Measurements from ENCODE around the gene PLCL1. TPM values are rescaled to one million over a fixed set of nuclear protein-coding genes. Genes with fewer than 3 reads are reported as not detected.

The PLCL1 gene
- total RNA-seq, 1 experiment from 2014 or later: 0.07 TPM

DNA sequence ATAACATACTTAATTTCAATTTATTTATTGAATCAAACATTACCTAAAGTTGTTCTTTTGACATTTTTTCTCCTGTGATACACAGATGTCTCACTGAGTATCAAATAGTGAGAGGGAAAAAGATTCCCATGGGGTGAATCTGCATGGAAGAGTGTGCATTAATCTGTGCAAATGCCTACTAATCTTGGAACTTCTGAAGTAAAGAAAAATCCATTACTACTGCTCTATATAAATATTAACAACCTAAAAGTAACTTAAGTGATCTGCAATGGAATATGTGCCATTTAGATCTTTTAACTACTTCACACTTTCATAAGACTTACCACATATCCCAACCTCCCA lies 125.5 kb downstream of the PLCL1 start:
- ATAC-seq: no peak
- H4K20me1 ChIP-seq (ENCODE audit: insufficient read depth): no peaks in the 10 kb centered on the region
- H2AFZ ChIP-seq (ENCODE audit: low read depth, low read length, poor library complexity, severe bottlenecking): no peak overlapping the region
- no peaks in the 10 kb centered on the region for H3K9me3 ChIP-seq (ENCODE audit: control insufficient read depth in 1 of 2, insufficient read depth in 1 of 2, low read depth in 1 of 2, low read length in 2 of 2)
- no peaks in the 10 kb centered on the region for H3K4me1 ChIP-seq (ENCODE audit: control insufficient read depth in 1 of 2, insufficient read depth in 2 of 2, low read length in 2 of 2)
- intact Hi-C loops (cut with micrococcal nuclease): no loop called here
- BruUV-seq (replicated peaks): no TSS peak
- no peaks in the 10 kb centered on the region for H3K9me2 ChIP-seq (ENCODE audit: insufficient read depth)
- H3K79me2 ChIP-seq (ENCODE audit: insufficient read depth, low read length): no peaks in the 10 kb centered on the region
- no peak overlapping the region for H3K9ac ChIP-seq (ENCODE audit: low read length)
- no peak overlapping the region for H3K27ac ChIP-seq (ENCODE audit: low read depth, low read length)
- RAD21 ChIA-PET (ENCODE audit: low non-redundant PET in 1 of 2, low total read pairs in 2 of 2, uncharacterized antibody in 2 of 2, unreplicated experiment in 2 of 2): no interaction called here
- CTCF ChIA-PET: no interaction called here
- no peaks in the 10 kb centered on the region for H3K36me3 ChIP-seq (ENCODE audit: control insufficient read depth in 1 of 2, insufficient read depth in 2 of 2, low read length in 2 of 2)
- no peak for DNase-seq (ENCODE audit: low read depth, low spot score)
- TF ChIP-seq SIN3A (IDR thresholded peaks at IDR 0.05; ENCODE audit: low read depth): no peak
- TF ChIP-seq ZBTB33 (IDR thresholded peaks at IDR 0.05; ENCODE audit: extremely low read depth, insufficient replicate concordance, low read length): no peak
- no peak for TF ChIP-seq SP1 (IDR thresholded peaks at IDR 0.05; ENCODE audit: low read depth)
- no peak for TF ChIP-seq ZNF274 (IDR thresholded peaks at IDR 0.05; ENCODE audit: low read depth, low read length)
- no peak for TF ChIP-seq EGR1 (IDR thresholded peaks at IDR 0.05; ENCODE audit: low read depth)
- TF ChIP-seq CBX3 (IDR thresholded peaks at IDR 0.05; ENCODE audit: low read depth): no peak
- TF ChIP-seq EZH2phosphoT487 (IDR thresholded peaks at IDR 0.05; ENCODE audit: borderline replicate concordance): no peak
- TF ChIP-seq FOSL1 (IDR thresholded peaks at IDR 0.05; ENCODE audit: low read depth): no peak
- TF ChIP-seq RAD21 (IDR thresholded peaks at IDR 0.05; ENCODE audit: low read depth): no peak
- no peak for TF ChIP-seq ELF1 (IDR thresholded peaks at IDR 0.05; ENCODE audit: borderline replicate concordance, low read depth)
- no peaks in the 10 kb centered on the region; the same call in 1 of the 2 replicates for H3K27me3 ChIP-seq (ENCODE audit: insufficient read depth, low read length)
- H3K4me3 ChIP-seq (replicated peaks in 1 of 2; ENCODE audit: low read depth in 1 of 2, low read length in 2 of 2): no peak overlapping the region
- POLR2A ChIA-PET: no interaction called here
- no peak overlapping the region for H3K4me2 ChIP-seq (ENCODE audit: low read length)

Measured in HCT116 (cell line).